Right lobe of liver (tissue), 6 donors: Measurements from ENCODE around the gene DYRK1A. TPM values are rescaled to one million over a fixed set of nuclear protein-coding genes. Genes with fewer than 3 reads are reported as not detected.
"Not testable (repeated sequence)": the region's sequence is repeated elsewhere in the genome, so short reads cannot be mapped to it uniquely, and the experiment has no call there.

Source experiments
- ATAC-seq, 4 donors: fragments of 200-7000 bp; cut with Tn5 transposase; one replicate each; pipeline ENCODE4 v1.9.1; 2020; ENCODE audit warnings: mild to moderate bottlenecking in 4 of 4, moderate library complexity in 4 of 4
- DNase-seq, 3 donors: peaks; one replicate each; pipeline ENCODE4 v3.0.0-alpha.2; 2020
- H3K27ac ChIP-seq, 3 donors: fragments of 200-600 bp; one replicate each; pipeline ENCODE4 v1.8.0; 2022
- H3K27me3 ChIP-seq, 2 donors: fragments of 200-600 bp; one replicate each; pipeline ENCODE4 v1.8.0; 2022
- H3K36me3 ChIP-seq, 4 donors: fragments of 200-600 bp; sonication (generic) in 1 of 4; one replicate each; pipeline versions ENCODE4 v1.5.1 to v1.8.0; 2017 to 2022; ENCODE audit warnings: control low read depth in 1 of 4
- H3K4me1 ChIP-seq, 4 donors: fragments of 200-600 bp; sonication (generic) in 1 of 4; one replicate each; pipeline versions ENCODE4 v1.5.1 to v1.8.0; 2017 to 2022; ENCODE audit warnings: control low read depth in 1 of 4
- H3K4me3 ChIP-seq, 3 donors: fragments of 200-600 bp; one replicate each; pipeline ENCODE4 v1.8.0; 2022
- H3K9me3 ChIP-seq, 4 donors: fragments of 200-600 bp; sonication (generic) in 1 of 4; one replicate each; pipeline versions ENCODE4 v1.5.1 to v1.8.0; 2017 to 2022; ENCODE audit warnings: control low read depth in 1 of 4
- CTCF ChIP-seq, 4 donors: fragments of 200-600 bp in 3 of 4; fragments of 450-650 bp in 1 of 4; IDR thresholded peaks; one replicate each; pipeline versions ENCODE4 v1.5.1 to v1.8.0; 2016 to 2022; ENCODE audit warnings: antibody characterized with exemption in 4 of 4, mild to moderate bottlenecking in 2 of 4
- POLR2A ChIP-seq: fragments of 450-650 bp; IDR thresholded peaks from one replicate; pipeline ENCODE4 v1.6.1; 2017; ENCODE audit warnings: antibody characterized with exemption, mild to moderate bottlenecking
- WGBS: methylation state at CpG from one replicate; pipeline ENCODE4 v1.1.6; 2018; ENCODE audit warnings: low coverage, low lambda C conversion rate; ENCODE audit not compliant: insufficient coverage; ENCODE audit errors: missing lambda C conversion rate; 5-methylcytosine and 5-hydroxymethylcytosine counted together
- intact Hi-C, 2 donors: fragments of 100-400 bp; cut with DNase I; formaldehyde crosslinking; loops; one replicate each; pipeline versions ENCODE4 v1.11.2 to v1.14.1; 2022
- total RNA-seq, 6 experiments: library from RNA; depleted of rRNA in 2 of 6; stranded (reverse); fragments of >200 nt in 2 of 6; fragmentation: NEBNext Ultra II Directional in 3 of 6; extraction: Animal tissue kit (Norgen Biotek cat#: 25700) in 3 of 6; gene quantifications; one replicate each; pipeline versions ENCODE4 v1.1.0 to v1.2.4, GENCODE V29; 2016 to 2023
- donor health status: DM: no; HTN: yes; CAD: no.
- donor health status: DM: no; HTN: no; CAD: no.
- donor health status: DM: no; HTN: no; CAD: no.
- donor health status: DM: no; HTN: yes; CAD: no.
- donor health status: DM: no; HTN: yes; CAD: no.

The DYRK1A gene
- total RNA-seq, 6 experiments from 2014 or later, result 20.6 to 32.5 (median 25.7) TPM

GRCh38 chr21:37520801-37521200 is 154.2 kb downstream of the DYRK1A start:
- TF ChIP-seq CTCF (IDR thresholded peaks at IDR 0.05) (no peak), POLR2A (no peak)
- no peaks in the 10 kb centered on the region for H3K27me3 ChIP-seq
- no peaks in the 10 kb centered on the region for H3K4me1 ChIP-seq
- 93% methylated on average over 6 of the region's 11 CpGs for WGBS
- no peaks in the 10 kb centered on the region for H3K9me3 ChIP-seq
- H3K4me3 ChIP-seq, result no peak overlapping the region
- ATAC-seq, result peak in 1 of 4 donors; percentile 11
- H3K36me3 ChIP-seq, result peaks cover 0 to 4% (median 0%) of the 10 kb centered on the region in 4 donors
- intact Hi-C loops, result no loop called here
- no peak for DNase-seq
- H3K27ac ChIP-seq, result no peak overlapping the region

GRCh38 chr21:37521658-37522057 is 155.1 kb downstream of the DYRK1A start:
- H3K9me3 ChIP-seq, result no peaks in the 10 kb centered on the region
- peaks cover 0 to 3% (median 0%) of the 10 kb centered on the region in 4 donors for H3K36me3 ChIP-seq
- H3K4me1 ChIP-seq, result no peaks in the 10 kb centered on the region
- TF ChIP-seq CTCF (IDR thresholded peaks at IDR 0.05) (no peak), POLR2A (no peak)
- H3K4me3 ChIP-seq, result no peak overlapping the region
- H3K27me3 ChIP-seq, result no peaks in the 10 kb centered on the region
- DNase-seq (no peak), ATAC-seq (no peak)
- no peak overlapping the region for H3K27ac ChIP-seq
- intact Hi-C loops, result no loop called here
- WGBS, result 80% methylated on average over 7 of the region's 7 CpGs

DNA sequence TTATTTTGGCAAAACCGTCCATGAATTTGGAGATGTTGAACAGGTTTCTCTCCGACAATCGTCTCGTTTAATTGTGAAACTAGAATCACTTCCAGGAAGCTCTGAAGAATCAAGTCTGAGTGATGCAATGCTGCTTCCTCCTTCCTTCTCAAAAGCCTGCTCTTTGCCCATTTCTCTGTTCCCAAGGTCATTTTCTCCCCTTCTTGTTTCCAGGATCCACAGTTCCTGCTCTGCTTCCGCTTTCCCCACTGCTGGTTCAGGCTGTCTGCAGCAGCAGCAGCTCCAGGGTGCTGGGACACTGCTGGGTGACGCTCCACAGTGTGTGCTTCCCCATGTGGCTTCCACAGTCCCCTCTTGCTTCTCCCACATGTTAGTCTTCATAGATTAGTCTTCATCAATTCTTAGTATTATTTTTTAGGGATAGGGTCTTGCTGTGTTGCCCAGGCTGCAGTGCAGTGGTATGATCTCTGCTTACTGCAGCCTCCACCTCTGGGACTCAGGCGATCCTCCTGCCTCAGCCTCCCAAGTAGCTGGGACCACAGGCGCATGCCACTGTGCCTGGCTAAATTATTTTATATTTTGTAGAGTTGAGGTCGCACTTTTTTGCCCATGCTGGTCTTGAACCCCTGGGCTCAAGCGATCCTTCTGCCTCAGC is 156.2 kb downstream of the DYRK1A start:
- H3K9me3 ChIP-seq, result no peaks in the 10 kb centered on the region
- ATAC-seq, result peak in 1 of 4 donors; percentile 26
- no peak for TF ChIP-seq CTCF (IDR thresholded peaks at IDR 0.05)
- no peak for TF ChIP-seq POLR2A
- H3K27ac ChIP-seq, result no peak overlapping the region
- WGBS, result 79% methylated on average over 9 of the region's 10 CpGs
- intact Hi-C loops, result no loop called here
- no peak overlapping the region for H3K4me3 ChIP-seq
- no peaks in the 10 kb centered on the region for H3K27me3 ChIP-seq
- DNase-seq, result no peak
- H3K36me3 ChIP-seq, result no peaks in the 10 kb centered on the region
- H3K4me1 ChIP-seq, result no peaks in the 10 kb centered on the region

DNA sequence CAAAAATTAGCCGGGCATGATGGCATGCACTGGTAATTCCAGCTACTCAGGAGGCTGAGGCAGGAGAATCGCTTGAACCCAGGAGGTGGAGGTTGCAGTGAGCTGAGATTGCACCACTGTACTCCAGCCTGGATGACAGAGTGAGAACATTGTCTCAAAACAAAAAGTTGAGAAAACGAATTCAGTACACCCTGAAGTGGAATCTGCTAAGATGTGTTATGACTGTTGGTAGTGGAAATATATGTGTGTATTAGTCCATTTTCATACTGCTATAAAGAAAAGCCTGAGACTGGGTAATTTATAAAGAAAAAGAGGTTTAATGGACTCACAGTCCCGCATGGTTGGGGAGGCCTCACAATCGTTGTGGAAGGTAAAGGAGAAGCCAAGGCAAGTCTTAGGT is 158.4 kb downstream of the DYRK1A start:
- intact Hi-C loops, DNase-seq, ATAC-seq, H3K4me3 ChIP-seq, H3K4me1 ChIP-seq, H3K36me3 ChIP-seq, H3K27me3 ChIP-seq, H3K27ac ChIP-seq, H3K9me3 ChIP-seq: not testable (repeated sequence)
- WGBS, result 87% methylated on average over 5 of the region's 5 CpGs

DNA sequence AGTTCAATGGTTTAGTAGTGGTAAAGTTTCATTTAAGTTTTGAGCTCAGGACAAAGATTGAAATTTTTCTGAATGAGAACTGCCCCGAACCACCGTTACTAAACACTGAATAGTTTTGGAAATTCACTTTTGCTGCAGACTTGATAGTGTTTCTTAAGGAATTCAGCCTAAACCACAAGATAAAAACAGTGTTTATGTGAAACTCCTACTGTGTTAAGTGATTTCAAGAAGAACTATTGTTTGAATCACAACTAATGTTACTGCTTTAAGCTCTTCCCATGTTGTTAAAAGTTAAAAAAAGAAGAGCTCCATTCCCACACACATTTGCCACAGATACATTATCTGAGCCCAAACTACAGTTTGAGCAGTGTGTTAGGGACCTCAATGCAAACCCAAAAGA is 159.2 kb downstream of the DYRK1A start:
- no peak overlapping the region for H3K27ac ChIP-seq
- intact Hi-C loops, result no loop called here
- WGBS, result 74% methylated on average over 2 of the region's 2 CpGs

More for the DNA sequence above, 159.2 kb downstream of the DYRK1A start:
- Histone ChIP-seq H3K4me3 (no peak overlapping the region), H3K9me3 (no peaks in the 10 kb centered on the region), H3K4me1 (no peaks in the 10 kb centered on the region), H3K36me3 (no peaks in the 10 kb centered on the region), H3K27me3 (no peaks in the 10 kb centered on the region)
- TF ChIP-seq POLR2A, result no peak
- DNase-seq (no peak), ATAC-seq (no peak)
